Measurements from ENCODE around the gene SLC12A2.

The SLC12A2 gene

GRCh38 chr5:128197896-128198522, 114.4 kb downstream of the SLC12A2 start:
- no peaks in the 10 kb centered on the region for H3K36me3 ChIP-seq (replicated peaks)
- TF ChIP-seq CTCF (IDR thresholded peaks at IDR 0.05; ENCODE audit: low read depth, low read length, missing control alignments) = no peak
- H3K4me3 ChIP-seq (ENCODE audit: low read depth, low read length) = no peak overlapping the region
- no peak for DNase-seq
- no peak overlapping the region for H3K27ac ChIP-seq
- H3K27me3 ChIP-seq (replicated peaks) = no peaks in the 10 kb centered on the region
- in situ Hi-C loops (cut with HindIII; ENCODE audit: low pct_ligation_motif_present, low sequenced_read_pairs) = no loop called here

- H3K36me3 ChIP-seq (replicated peaks) = no peaks in the 10 kb centered on the region
- no peak overlapping the region for H3K27ac ChIP-seq
- no peak for TF ChIP-seq CTCF (IDR thresholded peaks at IDR 0.05; ENCODE audit: low read depth, low read length, missing control alignments)
- H3K4me3 ChIP-seq (ENCODE audit: low read depth, low read length) = no peak overlapping the region
- H3K27me3 ChIP-seq (replicated peaks) = no peaks in the 10 kb centered on the region
- DNase-seq = peak; percentile 68
- in situ Hi-C loops (cut with HindIII; ENCODE audit: low pct_ligation_motif_present, low sequenced_read_pairs) = no loop called here
Measured at GRCh38 chr5:128199104-128199503, 115.5 kb downstream of the SLC12A2 start.

GRCh38 chr5:128199611-128200010, 116.0 kb downstream of the SLC12A2 start:
- no peak overlapping the region for H3K27ac ChIP-seq
- in situ Hi-C loops (cut with HindIII; ENCODE audit: low pct_ligation_motif_present, low sequenced_read_pairs) = loop anchor here (25.0 kb wide), 1 partner anchor 638 kb away; no protein-coding TSS in a partner anchor
- H3K4me3 ChIP-seq (ENCODE audit: low read depth, low read length) = no peak overlapping the region
- H3K27me3 ChIP-seq (replicated peaks) = no peaks in the 10 kb centered on the region
- H3K36me3 ChIP-seq (replicated peaks) = no peaks in the 10 kb centered on the region
- DNase-seq = no peak
- no peak for TF ChIP-seq CTCF (IDR thresholded peaks at IDR 0.05; ENCODE audit: low read depth, low read length, missing control alignments)

- Histone ChIP-seq H3K4me3 (ENCODE audit: low read depth, low read length) (no peak overlapping the region), H3K27ac (no peak overlapping the region), H3K36me3 (replicated peaks) (no peaks in the 10 kb centered on the region), H3K27me3 (replicated peaks) (no peaks in the 10 kb centered on the region)
- peak; percentile 59 for DNase-seq
- peak; percentile 75 for TF ChIP-seq CTCF (IDR thresholded peaks at IDR 0.05; ENCODE audit: low read depth, low read length, missing control alignments)
- in situ Hi-C loops (cut with HindIII; ENCODE audit: low pct_ligation_motif_present, low sequenced_read_pairs) = loop anchor here (25.0 kb wide), 1 partner anchor 636 kb away; no protein-coding TSS in a partner anchor
Measured at GRCh38 chr5:128201065-128201926, 117.7 kb downstream of the SLC12A2 start.

- TF ChIP-seq CTCF (IDR thresholded peaks at IDR 0.05; ENCODE audit: low read depth, low read length, missing control alignments) = no peak
- in situ Hi-C loops (cut with HindIII; ENCODE audit: low pct_ligation_motif_present, low sequenced_read_pairs) = loop anchor here (25.0 kb wide), 1 partner anchor 635 kb away; no protein-coding TSS in a partner anchor
- Histone ChIP-seq H3K4me3 (ENCODE audit: low read depth, low read length) (no peak overlapping the region), H3K36me3 (replicated peaks) (no peaks in the 10 kb centered on the region), H3K27me3 (replicated peaks) (no peaks in the 10 kb centered on the region), H3K27ac (no peak overlapping the region)
- no peak for DNase-seq
Measured at GRCh38 chr5:128202320-128202719, 118.8 kb downstream of the SLC12A2 start.
